Esophagus muscularis mucosa (tissue), 4 donors: ENCODE data around the gene SLC30A1. TPM values are rescaled to one million over a fixed set of nuclear protein-coding genes. Genes with fewer than 3 reads are reported as not detected.

Experiments
- DNase-seq: peaks from one replicate; pipeline ENCODE4 v3.0.0-alpha.2; 2017; ENCODE audit errors: extremely low spot score
- H3K27ac ChIP-seq, 4 donors: fragments of 200-600 bp; sonication (generic); replicated peaks in 1 of 4; 1 replicate in 3 of 4; 2 replicates in 1 of 4; pipeline ENCODE4 v1.5.1; 2016 to 2019; ENCODE audit warnings: mild to moderate bottlenecking in 1 of 4
- H3K27me3 ChIP-seq, 4 donors: fragments of 200-600 bp; sonication (generic); one replicate each; pipeline versions ENCODE4 v1.5.1 to v1.6.0; 2016 to 2019
- H3K36me3 ChIP-seq, 4 donors: fragments of 200-600 bp; sonication (generic); one replicate each; pipeline ENCODE4 v1.5.1; 2016 to 2019
- H3K4me1 ChIP-seq, 4 donors: fragments of 200-600 bp; sonication (generic); one replicate each; pipeline ENCODE4 v1.5.1; 2016 to 2019
- H3K4me3 ChIP-seq, 4 donors: fragments of 200-600 bp; sonication (generic); 1 replicate in 2 of 4; 2 replicates in 2 of 4; pipeline ENCODE4 v1.5.1; 2016 to 2019; ENCODE audit warnings: mild to moderate bottlenecking in 4 of 4, moderate library complexity in 1 of 4
- H3K9me3 ChIP-seq, 4 donors: fragments of 200-600 bp; sonication (generic); 1 replicate in 3 of 4; 2 replicates in 1 of 4; pipeline ENCODE4 v1.5.1; 2016 to 2019
- CTCF ChIP-seq, 3 experiments: fragments of 200-600 bp in 2 of 3; fragments of 450-650 bp in 1 of 3; sonication (generic) in 2 of 3; IDR thresholded peaks; one replicate each; pipeline ENCODE4 v1.5.1; 2017 to 2019; ENCODE audit warnings: antibody characterized with exemption in 3 of 3, mild to moderate bottlenecking in 2 of 3, moderate library complexity in 1 of 3
- EP300 ChIP-seq: sonication (generic); formaldehyde crosslinking; IDR thresholded peaks from one replicate; pipeline ENCODE4 v1.6.1; 2017; ENCODE audit warnings: antibody characterized with exemption
- POLR2A ChIP-seq: fragments of 450-650 bp; IDR thresholded peaks from one replicate; pipeline ENCODE4 v1.6.1; 2017; ENCODE audit warnings: antibody characterized with exemption, moderate library complexity, mild to moderate bottlenecking, low read depth
- POLR2AphosphoS5 ChIP-seq, 2 donors: sonication (generic); formaldehyde crosslinking; IDR thresholded peaks; one replicate each; pipeline ENCODE4 v1.6.1; 2017; ENCODE audit warnings: antibody characterized with exemption in 2 of 2
- WGBS: methylation state at CpG from one replicate; pipeline ENCODE4 v1.1.5; 2018; 5-methylcytosine and 5-hydroxymethylcytosine counted together
- intact Hi-C: fragments of 100-400 bp; cut with DNase I; formaldehyde crosslinking; loops from one replicate; pipeline ENCODE4 v1.15.1; 2023
- total RNA-seq, 4 donors: library from RNA; depleted of rRNA; stranded (reverse); fragments of >200 nt; gene quantifications; one replicate each; pipeline versions ENCODE4 v1.1.0 to v1.2.1, GENCODE V29; 2016

The SLC30A1 gene
- total RNA-seq, 4 donors from 2014 or later = 7.5 to 10.6 (median 10.2) TPM

GRCh38 chr1:211524521-211524920 is 54.4 kb downstream of the SLC30A1 start:
- no peaks in the 10 kb centered on the region for H3K36me3 ChIP-seq
- peaks cover 0 to 9% (median 3%) of the 10 kb centered on the region in 4 donors for H3K4me1 ChIP-seq
- intact Hi-C loops = no loop called here
- H3K4me3 ChIP-seq = no peak overlapping the region
- no peaks in the 10 kb centered on the region for H3K27me3 ChIP-seq
- WGBS = 92% methylated on average over 6 of the region's 10 CpGs
- no peak overlapping the region for H3K27ac ChIP-seq
- no peak for DNase-seq
- TF ChIP-seq EP300 (no peak), CTCF (IDR thresholded peaks at IDR 0.05) (no peak), POLR2AphosphoS5 (IDR thresholded peaks at IDR 0.05) (no peak), POLR2A (no peak)
- no peaks in the 10 kb centered on the region for H3K9me3 ChIP-seq

- peaks cover 0 to 6% (median under 1%) of the 10 kb centered on the region in 4 donors for H3K4me1 ChIP-seq
- intact Hi-C loops = no loop called here
- TF ChIP-seq EP300 (no peak), CTCF (IDR thresholded peaks at IDR 0.05) (no peak), POLR2AphosphoS5 (IDR thresholded peaks at IDR 0.05) (no peak), POLR2A (no peak)
- WGBS = 97% methylated on average over 6 of the region's 6 CpGs
- H3K9me3 ChIP-seq = no peaks in the 10 kb centered on the region
- H3K36me3 ChIP-seq = no peaks in the 10 kb centered on the region
- H3K27ac ChIP-seq = no peak overlapping the region
- H3K27me3 ChIP-seq = no peaks in the 10 kb centered on the region
- no peak for DNase-seq
- H3K4me3 ChIP-seq = no peak overlapping the region
Measured at GRCh38 chr1:211522804-211523203, 56.2 kb downstream of the SLC30A1 start.

Other genes with a start within 250 kb of the SLC30A1 start
- under 1 TPM; 0.19 to 0.98 (median 0.75) TPM for gene RD3, start 87.0 kb downstream of the SLC30A1 start, total RNA-seq
- gene NEK2, start 96.5 kb upstream of the SLC30A1 start, total RNA-seq = not detected